SJSA1 (cell line): Measurements from ENCODE around the gene UBAP1L. TPM values are rescaled to one million over a fixed set of nuclear protein-coding genes. Genes with fewer than 3 reads are reported as not detected.
A peak's percentile ranks its signal among the peaks of the same experiment; 100 is the strongest.
"Not testable (repeated sequence)": the region's sequence is repeated elsewhere in the genome, so short reads cannot be mapped to it uniquely, and the experiment has no call there.

Experiments used
- DNase-seq, 2 experiments: peaks; one replicate each; pipeline ENCODE4 v3.0.0-alpha.2; 2015 to 2020; ENCODE audit warnings: low spot score in 2 of 2, low read depth in 1 of 2
- H3K27ac ChIP-seq: fragments of 250-450 bp; sonication (Bioruptor Pico); 2 replicates; pipeline ENCODE4 v1.5.1; 2020; ENCODE audit warnings: mild to moderate bottlenecking, moderate library complexity
- H3K27me3 ChIP-seq: fragments of 250-450 bp; sonication (Bioruptor Pico); replicated peaks from 2 replicates; pipeline ENCODE4 v1.5.1; 2020; ENCODE audit warnings: mild to moderate bottlenecking, moderate library complexity
- H3K36me3 ChIP-seq: fragments of 250-450 bp; sonication (Bioruptor Pico); 2 replicates; pipeline ENCODE4 v1.5.1; 2020; ENCODE audit warnings: mild to moderate bottlenecking
- H3K4me1 ChIP-seq: fragments of 250-450 bp; sonication (Bioruptor Pico); replicated peaks from 2 replicates; pipeline ENCODE4 v1.6.1; 2021; ENCODE audit warnings: mild to moderate bottlenecking
- H3K4me3 ChIP-seq: fragments of 250-450 bp; sonication (Bioruptor Pico); 2 replicates; pipeline ENCODE4 v1.5.1; 2020; ENCODE audit warnings: mild to moderate bottlenecking
- H3K9me3 ChIP-seq: fragments of 250-450 bp; sonication (Bioruptor Pico); replicated peaks from 2 replicates; pipeline ENCODE4 v1.5.1; 2020; ENCODE audit warnings: mild to moderate bottlenecking
- total RNA-seq: library from RNA; depleted of rRNA; stranded (reverse); fragments of >200 nt; shearing (Covaris generic); gene quantifications from 2 replicates; pipeline ENCODE4 v1.2.3, GENCODE V29; 2014

Gene UBAP1L
- total RNA-seq, 1 experiment from 2014 or later = 0.87 TPM

DNA sequence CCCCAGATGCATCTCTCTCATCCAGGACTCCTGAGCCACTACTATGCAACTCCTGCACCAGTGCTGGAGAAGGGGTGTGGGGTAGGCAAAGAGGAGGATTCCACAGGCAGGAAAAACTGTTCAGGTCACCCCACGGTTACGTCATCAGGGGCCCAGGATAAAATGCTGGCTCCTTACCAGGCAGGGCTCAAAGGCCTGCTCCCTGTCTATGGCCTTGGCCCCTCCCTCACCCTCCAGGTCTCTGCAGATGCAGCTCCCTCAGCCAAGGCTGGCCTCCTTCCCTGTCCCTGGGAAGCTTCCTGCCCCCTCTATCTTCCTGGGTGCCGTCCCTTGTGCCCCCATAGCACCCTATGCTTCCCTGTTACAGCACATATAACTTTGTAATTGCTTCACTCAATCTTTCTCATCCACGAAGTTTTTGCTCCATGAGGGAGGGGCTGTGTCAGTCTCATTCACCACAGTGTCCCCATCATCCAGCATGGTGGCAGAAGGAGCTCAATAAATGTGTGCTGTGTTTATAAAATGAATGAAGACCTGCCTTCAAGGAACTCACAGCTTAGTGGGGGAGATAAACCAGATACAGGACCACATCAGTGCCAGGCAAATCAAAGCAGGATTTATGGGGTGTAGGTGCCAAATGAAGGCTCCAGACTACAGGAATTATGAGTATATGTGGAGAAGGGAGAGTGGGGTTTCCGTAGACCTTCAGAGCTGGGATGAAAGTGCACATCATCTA, 19.8 kb downstream of the UBAP1L start:
- Histone ChIP-seq H3K4me1 (peaks cover 46% of the 10 kb centered on the region), H3K27ac (peak overlapping the region; percentile 69), H3K36me3 (peaks cover 29% of the 10 kb centered on the region), H3K27me3 (no peaks in the 10 kb centered on the region), H3K9me3 (no peaks in the 10 kb centered on the region), H3K4me3 (no peak overlapping the region)
- DNase-seq = no peak

DNA sequence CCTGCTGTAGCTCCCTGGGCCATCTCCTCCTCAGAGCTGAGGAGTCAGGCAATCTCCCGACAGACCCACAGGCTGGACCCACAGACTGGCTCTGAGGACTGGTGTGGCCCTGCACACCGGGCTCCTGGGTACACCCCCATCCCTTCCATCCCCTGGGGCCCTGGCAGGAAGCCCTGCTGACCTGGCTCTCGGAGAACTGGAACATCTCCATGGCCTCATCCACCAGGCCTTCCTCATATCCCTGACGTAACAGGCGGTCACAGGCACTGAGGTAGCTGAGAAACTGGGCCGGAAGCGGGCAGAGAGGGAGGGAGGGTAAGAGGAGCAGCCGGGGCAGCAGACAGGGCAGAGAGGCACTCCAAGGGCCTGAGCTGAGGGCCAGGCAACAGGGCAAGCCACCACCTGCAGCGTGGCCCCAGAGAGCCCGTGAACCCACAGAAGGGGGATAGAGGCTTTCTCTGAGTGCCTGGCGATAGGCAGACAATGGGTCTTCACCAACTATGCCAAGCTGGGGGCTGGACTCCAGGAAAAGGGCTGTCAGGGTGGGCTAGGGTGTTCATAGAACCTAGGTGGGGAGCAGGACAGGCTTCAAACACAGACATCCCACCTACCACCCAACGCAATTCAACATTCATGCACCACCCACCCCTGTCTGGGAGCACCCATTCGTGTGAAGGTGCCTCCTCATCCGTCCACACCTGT, 20.6 kb downstream of the UBAP1L start:
- H3K4me3 ChIP-seq = no peak overlapping the region
- H3K27ac ChIP-seq = peak overlapping the region; percentile 69; the same call in 1 of the 2 replicates
- no peak for DNase-seq

DNA sequence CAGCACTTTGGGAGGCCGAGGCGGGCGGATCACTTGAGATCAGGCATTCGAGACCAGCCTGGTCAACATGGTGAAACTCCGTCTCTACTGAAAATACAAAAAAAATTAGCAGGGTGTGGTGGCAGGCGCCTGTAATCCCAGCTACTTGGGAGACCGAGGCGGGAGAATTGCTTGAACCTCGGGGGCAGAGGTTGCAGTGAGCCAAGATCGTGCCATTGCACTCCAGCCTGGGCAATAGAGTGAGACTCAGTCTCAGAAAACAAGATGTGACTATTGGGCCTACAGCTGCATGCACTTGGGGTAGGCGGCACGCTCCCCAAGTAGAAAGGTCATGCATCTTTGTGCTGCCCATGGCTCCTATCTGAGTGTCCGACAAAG, 21.2 kb downstream of the UBAP1L start:
- H3K27me3 ChIP-seq, H3K4me3 ChIP-seq, DNase-seq, H3K9me3 ChIP-seq, H3K27ac ChIP-seq: not testable (repeated sequence)
- H3K36me3 ChIP-seq = peaks cover 18% of the 10 kb centered on the region
- peaks cover 59% of the 10 kb centered on the region for H3K4me1 ChIP-seq

More for the DNA sequence above, 20.6 kb downstream of the UBAP1L start:
- peaks cover 52% of the 10 kb centered on the region for H3K4me1 ChIP-seq
- peaks cover 24% of the 10 kb centered on the region for H3K36me3 ChIP-seq
- no peaks in the 10 kb centered on the region for H3K27me3 ChIP-seq
- no peaks in the 10 kb centered on the region for H3K9me3 ChIP-seq

DNA sequence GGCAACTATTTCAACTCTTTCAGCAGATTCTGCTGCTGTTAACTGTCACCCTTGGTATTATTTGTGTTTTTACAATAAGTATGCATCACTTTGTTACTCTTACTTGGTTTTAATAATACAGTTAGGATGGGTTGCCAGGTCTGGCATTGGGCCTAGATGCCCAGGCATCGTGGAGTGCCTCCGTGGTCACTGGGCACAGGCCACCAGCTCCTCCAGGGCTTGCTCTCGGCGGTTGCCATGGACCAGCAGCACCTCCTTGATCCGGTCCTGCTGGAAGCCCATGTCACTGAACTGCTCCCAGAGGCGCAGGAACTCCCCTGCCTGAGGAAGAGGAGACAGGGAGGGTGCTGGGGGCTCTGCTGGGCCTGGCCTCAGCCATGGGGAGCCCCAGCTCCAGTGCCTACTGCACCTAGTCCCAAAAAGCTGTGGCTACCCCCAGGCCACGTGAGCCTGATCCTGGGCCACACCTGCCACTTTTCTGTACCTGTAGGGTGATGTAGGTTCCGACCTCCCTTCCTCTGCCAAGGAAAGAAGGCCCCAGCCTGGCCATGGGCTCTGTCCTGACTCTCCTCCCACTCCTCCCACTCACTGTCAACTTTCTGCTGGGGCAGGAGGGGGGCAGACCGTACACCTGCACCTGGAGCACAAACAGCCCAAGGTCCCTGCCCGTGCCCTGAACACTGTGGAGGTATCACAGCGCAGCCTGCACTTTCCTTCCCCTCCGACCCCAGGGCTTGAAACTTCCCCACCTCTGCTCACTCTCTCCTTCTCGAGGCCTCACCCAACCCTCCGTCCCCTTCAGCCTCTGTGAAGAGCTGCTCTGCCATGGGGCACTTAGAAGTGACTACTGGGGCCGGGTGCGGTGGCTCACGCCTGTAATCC, 21.8 kb downstream of the UBAP1L start:
- no peaks in the 10 kb centered on the region for H3K9me3 ChIP-seq
- DNase-seq = no peak
- H3K4me3 ChIP-seq = no peak overlapping the region
- peaks cover 65% of the 10 kb centered on the region for H3K4me1 ChIP-seq
- no peak overlapping the region for H3K27ac ChIP-seq
- H3K36me3 ChIP-seq = peaks cover 11% of the 10 kb centered on the region
- H3K27me3 ChIP-seq = no peaks in the 10 kb centered on the region

DNA sequence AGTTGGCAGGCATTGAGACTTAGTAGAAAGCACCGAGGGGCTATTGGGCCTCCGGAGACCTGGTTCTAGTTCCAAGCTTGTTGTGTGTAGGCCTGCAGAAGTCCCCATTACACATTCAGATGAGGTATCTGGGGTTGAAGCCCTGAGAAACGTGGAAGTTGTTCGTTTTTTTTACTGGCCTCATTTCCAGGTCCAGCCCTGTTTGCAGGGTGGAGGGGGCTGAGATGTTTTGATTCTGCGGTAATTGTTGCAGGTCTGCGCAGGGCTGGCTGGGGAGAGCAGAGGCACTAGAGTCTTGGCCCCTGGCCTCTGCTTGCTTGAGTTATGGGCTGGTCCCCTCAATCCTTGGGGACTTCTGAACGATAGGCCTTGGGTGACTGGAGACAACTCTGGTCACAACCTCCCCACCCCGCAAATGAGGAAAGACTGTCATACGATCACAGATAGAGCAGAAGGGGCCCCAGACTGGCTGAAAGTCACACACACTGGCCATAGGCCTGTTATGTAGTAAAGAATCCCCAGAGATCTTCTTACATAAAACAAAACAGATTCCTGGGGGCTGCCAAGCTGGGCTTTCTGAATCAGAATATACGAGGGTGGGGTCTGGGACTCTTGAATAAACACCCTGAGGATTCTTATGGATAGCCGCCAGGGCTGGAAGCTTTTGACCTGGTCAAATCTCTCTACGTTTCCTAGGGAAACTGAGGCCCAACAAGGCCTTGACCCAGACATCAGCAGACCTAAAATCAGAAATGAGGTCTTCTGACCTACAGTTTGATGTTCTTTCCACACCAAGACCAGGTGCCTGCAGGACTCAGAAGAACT, 22.8 kb downstream of the UBAP1L start:
- peaks cover 65% of the 10 kb centered on the region for H3K4me1 ChIP-seq
- DNase-seq = no peak
- no peaks in the 10 kb centered on the region for H3K9me3 ChIP-seq
- H3K27ac ChIP-seq = no peak overlapping the region
- H3K27me3 ChIP-seq = no peaks in the 10 kb centered on the region
- H3K4me3 ChIP-seq = no peak overlapping the region
- peaks cover 4% of the 10 kb centered on the region for H3K36me3 ChIP-seq

DNA sequence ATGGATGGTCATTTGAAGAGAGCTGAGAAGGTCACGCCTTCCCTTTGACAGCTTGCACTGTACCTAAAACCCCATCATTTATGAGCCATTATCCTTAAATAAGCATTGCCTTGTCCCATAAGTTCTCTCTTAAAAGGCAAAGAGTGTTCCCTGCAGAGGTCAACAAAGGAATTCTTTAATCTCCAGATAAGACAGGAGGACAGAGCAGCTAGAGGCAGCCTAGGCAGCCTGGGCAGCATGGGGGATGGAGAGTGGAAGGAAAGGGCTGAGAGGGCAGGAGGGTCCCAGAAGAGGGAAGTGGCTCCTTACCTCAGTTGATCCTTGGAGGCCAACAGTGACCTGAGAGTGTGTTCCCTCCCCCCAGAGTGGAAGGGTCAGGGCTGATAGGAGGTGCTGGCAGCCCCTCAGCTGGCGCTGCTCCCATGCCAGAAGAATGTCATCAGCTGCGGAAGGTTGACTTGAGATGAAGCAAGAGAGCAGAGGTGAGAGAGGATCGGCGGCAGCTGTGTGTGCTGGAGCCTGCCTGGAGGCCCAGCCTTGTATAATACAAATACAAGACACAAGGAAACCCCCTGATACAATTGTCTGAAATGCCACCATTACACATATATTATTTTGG, 25.7 kb downstream of the UBAP1L start:
- Histone ChIP-seq H3K4me1 (peaks cover 67% of the 10 kb centered on the region), H3K9me3 (no peaks in the 10 kb centered on the region), H3K27ac (peak overlapping the region; percentile 89), H3K4me3 (no peak overlapping the region), H3K27me3 (no peaks in the 10 kb centered on the region), H3K36me3 (no peaks in the 10 kb centered on the region; the same call in 1 of the 2 replicates)
- DNase-seq = peak in 1 of 2 experiments; percentile 37

DNA sequence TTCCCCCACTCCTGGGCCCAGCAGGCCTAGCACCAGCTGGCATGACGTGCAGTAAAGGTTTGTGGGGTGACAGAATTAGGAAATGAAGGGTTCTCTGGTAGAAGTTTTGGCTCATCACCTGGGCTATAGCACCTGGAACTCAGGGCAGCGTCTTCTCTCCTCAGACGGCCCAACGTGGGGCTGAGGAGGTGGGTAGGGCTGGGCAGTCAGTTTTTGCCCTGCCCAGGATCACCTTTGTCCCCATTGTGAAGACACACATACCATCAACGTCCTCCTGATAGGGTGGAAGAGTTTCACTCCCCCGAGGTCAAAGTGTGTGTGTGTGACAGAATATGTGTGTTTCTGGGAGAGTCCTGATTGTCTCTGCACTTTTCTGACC, 26.4 kb downstream of the UBAP1L start:
- no peaks in the 10 kb centered on the region for H3K9me3 ChIP-seq
- no peak overlapping the region for H3K4me3 ChIP-seq
- no peaks in the 10 kb centered on the region for H3K27me3 ChIP-seq
- peaks cover 70% of the 10 kb centered on the region for H3K4me1 ChIP-seq
- no peaks in the 10 kb centered on the region; the same call in 1 of the 2 replicates for H3K36me3 ChIP-seq
- no peak for DNase-seq
- peak overlapping the region; percentile 89 for H3K27ac ChIP-seq

DNA sequence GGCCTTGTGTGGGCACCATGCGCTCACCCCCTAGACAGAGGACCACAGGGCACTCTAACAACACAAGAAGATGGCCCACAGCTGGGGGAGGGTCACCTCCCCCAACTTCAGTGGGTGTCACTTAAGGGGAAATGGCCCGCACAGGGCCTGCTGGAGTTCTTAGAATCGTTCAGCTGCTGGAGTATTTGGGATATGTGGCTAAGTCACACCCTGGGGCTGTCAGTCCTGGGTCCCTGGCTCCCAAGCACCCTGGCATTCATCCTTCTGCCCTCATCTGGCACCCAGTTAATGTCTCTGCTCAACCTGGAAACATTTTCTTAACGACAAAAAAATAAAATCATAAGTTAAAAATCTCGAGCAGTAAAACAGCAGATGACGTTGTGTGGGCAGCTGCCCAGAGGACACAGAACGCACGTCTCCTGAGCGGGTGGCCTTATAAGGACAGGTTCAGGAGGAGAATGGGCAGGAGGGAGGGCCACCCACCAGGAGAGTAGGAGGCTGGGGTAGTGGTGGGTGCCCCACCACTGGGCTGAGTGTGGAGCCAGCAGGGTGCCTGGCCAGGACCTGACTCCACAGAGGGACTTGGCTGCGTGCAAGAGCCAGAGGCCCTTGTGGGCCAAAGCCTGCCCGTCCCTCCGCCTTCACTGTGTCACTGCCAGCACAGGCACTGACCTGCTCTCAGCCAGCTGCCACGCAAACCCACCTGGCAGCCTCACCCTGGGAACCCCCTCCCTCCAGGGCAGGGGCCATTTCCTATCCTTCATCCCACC, 26.9 kb downstream of the UBAP1L start:
- Histone ChIP-seq H3K27me3 (no peaks in the 10 kb centered on the region), H3K4me3 (no peak overlapping the region), H3K27ac (peak overlapping the region; percentile 89), H3K4me1 (peaks cover 75% of the 10 kb centered on the region), H3K36me3 (no peaks in the 10 kb centered on the region; the same call in 1 of the 2 replicates), H3K9me3 (no peaks in the 10 kb centered on the region)
- peak; percentile 99 for DNase-seq

DNA sequence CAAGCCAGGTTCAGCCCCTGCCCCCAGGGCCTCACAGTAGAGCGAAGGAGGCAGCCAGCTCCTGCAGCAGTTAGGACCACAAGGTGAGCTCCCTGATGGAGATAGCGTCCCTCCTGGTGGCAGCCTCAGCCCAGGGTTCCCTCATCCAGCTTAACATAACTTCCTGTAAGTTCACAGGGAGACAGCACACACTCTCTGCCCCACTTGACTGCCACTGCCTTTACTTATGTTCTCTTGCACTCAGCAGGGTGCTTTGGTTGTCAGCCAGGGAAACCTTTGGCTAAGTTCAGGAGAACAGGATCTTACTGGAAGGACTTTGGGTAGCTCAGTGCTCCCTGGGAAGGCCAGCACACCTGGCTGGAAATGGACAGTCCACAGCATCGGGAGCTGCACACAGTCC, 27.6 kb downstream of the UBAP1L start:
- Histone ChIP-seq H3K4me3 (no peak overlapping the region), H3K27ac (peak overlapping the region; percentile 89)

DNA sequence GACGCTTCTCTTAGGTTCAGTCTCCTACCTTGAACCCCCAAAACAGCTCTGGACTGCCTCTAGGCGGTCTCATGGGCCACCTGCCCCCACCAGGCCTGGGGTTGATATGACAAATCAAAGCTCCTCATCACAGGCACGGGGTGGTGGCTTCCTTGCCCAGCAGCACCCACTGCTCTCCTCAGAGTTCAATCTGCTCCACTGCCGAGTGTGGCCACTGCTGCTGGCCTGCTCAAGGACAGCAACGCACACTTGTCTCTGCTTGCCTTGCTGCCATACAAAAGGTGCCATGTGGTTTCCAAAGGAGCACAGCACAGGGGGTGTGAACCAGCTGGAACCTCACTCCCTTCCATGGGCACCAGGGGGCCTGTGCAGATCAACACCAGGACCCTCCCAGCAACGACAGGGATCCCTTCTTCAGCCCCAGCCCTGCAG, 28.3 kb downstream of the UBAP1L start:
- no peaks in the 10 kb centered on the region; the same call in 1 of the 2 replicates for H3K36me3 ChIP-seq
- peak; percentile 52 to 73 for DNase-seq
- peaks cover 84% of the 10 kb centered on the region for H3K4me1 ChIP-seq

More for the DNA sequence above, 27.6 kb downstream of the UBAP1L start:
- no peaks in the 10 kb centered on the region; the same call in 1 of the 2 replicates for H3K36me3 ChIP-seq
- H3K9me3 ChIP-seq = no peaks in the 10 kb centered on the region
- H3K27me3 ChIP-seq = no peaks in the 10 kb centered on the region
- H3K4me1 ChIP-seq = peaks cover 82% of the 10 kb centered on the region
- no peak for DNase-seq

DNA sequence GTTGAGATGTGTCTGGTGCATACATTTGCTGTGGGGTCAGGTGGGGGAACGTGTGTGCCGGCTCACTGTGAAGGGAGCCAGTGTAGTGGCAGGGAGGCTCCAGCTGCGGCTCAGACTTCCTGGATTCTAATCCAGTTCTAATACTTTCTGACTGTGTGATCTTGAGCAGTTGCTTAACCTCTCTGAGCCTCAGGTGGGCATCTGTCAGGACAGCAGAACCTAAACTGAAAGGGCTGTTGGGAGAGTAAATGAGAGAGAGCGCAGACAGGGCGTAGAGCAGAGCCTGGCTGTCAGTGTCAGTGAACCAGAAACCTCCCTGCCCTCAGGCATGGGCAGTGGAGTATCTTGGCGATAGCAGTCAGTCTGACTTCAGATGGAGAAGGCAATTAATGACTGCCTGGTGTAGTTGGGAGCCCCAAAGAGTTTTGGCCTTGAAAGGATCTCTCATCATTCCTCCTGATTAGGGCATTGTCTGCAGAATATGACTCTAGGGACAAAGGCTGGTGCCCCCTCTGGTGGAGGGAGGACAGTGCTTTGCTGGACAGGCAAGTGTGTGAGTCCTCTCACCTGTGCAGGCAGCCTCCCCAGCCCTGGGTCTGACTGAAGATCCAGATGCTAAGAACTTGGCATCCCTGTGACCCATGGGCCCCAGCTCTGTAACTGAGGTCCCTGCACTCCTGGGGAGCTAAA, 28.9 kb downstream of the UBAP1L start:
- peaks cover 90% of the 10 kb centered on the region for H3K4me1 ChIP-seq
- no peaks in the 10 kb centered on the region for H3K27me3 ChIP-seq
- peak in 1 of 2 experiments; percentile 40 for DNase-seq
- H3K27ac ChIP-seq = peak overlapping the region; percentile 89
- no peaks in the 10 kb centered on the region; the same call in 1 of the 2 replicates for H3K36me3 ChIP-seq
- no peak overlapping the region for H3K4me3 ChIP-seq
- no peaks in the 10 kb centered on the region for H3K9me3 ChIP-seq

More for the DNA sequence above, 28.3 kb downstream of the UBAP1L start:
- Histone ChIP-seq H3K4me3 (no peak overlapping the region), H3K9me3 (no peaks in the 10 kb centered on the region), H3K27me3 (no peaks in the 10 kb centered on the region), H3K27ac (peak overlapping the region; percentile 89)
